ENCODE measurements around the gene TAAR1. TPM values are rescaled to one million over a fixed set of nuclear protein-coding genes. Genes with fewer than 3 reads are reported as not detected.

TAAR1 gene
- total and polyA plus RNA-seq, 10 of the 15 experiments (the other 5 are each of a cell fraction or from before 2014, with no cell fraction given): not detected

- TF ChIP-seq E2F4 (IDR thresholded peaks at IDR 0.05; ENCODE audit: low read depth, low read length) (no peak), HDAC2 (IDR thresholded peaks at IDR 0.05) (no peak), MYC (IDR thresholded peaks at IDR 0.05; ENCODE audit: insufficient read depth, insufficient read length, insufficient replicate concordance, low read length, severe bottlenecking) (no peak), GABPA (IDR thresholded peaks at IDR 0.05; ENCODE audit: low read depth) (no peak), POLR2A (IDR thresholded peaks at IDR 0.05; ENCODE audit: low read depth, low read length) (no peak), ELK1 (IDR thresholded peaks at IDR 0.05; ENCODE audit: low read depth, low read length) (no peak), ZNF622 (IDR thresholded peaks at IDR 0.05) (no peak), SMC3 (IDR thresholded peaks at IDR 0.05; ENCODE audit: borderline replicate concordance, low read length) (no peak)
These were observed 47.4 kb downstream of the TAAR1 start (continued) for GRCh38 chr6:132611616-132612015.

- in situ Hi-C loops (cut with MboI): no loop called here
- Histone ChIP-seq H3K79me2 (ENCODE audit: control insufficient read depth, insufficient read depth, low read length) (no peaks in the 10 kb centered on the region), H3K4me1 (ENCODE audit: control insufficient read depth, insufficient read depth, low read length) (no peaks in the 10 kb centered on the region), H3K36me3 (ENCODE audit: control insufficient read depth in 2 of 2, insufficient read depth in 2 of 2, low read length in 1 of 2) (no peaks in the 10 kb centered on the region), H3K4me2 (ENCODE audit: control insufficient read depth, insufficient read depth) (no peak overlapping the region), H3K27me3 (replicated peaks in 1 of 2; ENCODE audit: control insufficient read depth in 2 of 2, insufficient read depth in 2 of 2, low read length in 1 of 2) (no peaks in the 10 kb centered on the region), H3K9me3 (replicated peaks; ENCODE audit: control insufficient read depth, insufficient read depth, low read length) (no peaks in the 10 kb centered on the region), H4K20me1 (ENCODE audit: control insufficient read depth, insufficient read depth) (no peaks in the 10 kb centered on the region), H3K27ac (ENCODE audit: control insufficient read depth, insufficient read depth) (no peak overlapping the region), H3K9ac (ENCODE audit: control insufficient read depth, insufficient read depth, low read length) (no peak overlapping the region), H2AFZ (ENCODE audit: control insufficient read depth, low read depth, low read length) (no peak overlapping the region), H3K4me3 (no peak overlapping the region)
- DNase-seq (ENCODE audit: low read depth, low spot score): no peak
- no peak for FAIRE-seq
- ATAC-seq: peak; percentile 47; the same call in 2 of the 3 replicates
- CTCF ChIA-PET: no interaction called here
- intact Hi-C loops (cut with micrococcal nuclease; ENCODE audit: unreplicated experiment): no loop called here
- BruUV-seq (replicated peaks): no TSS peak
- WGBS (ENCODE audit: insufficient coverage, insufficient replicate concordance, low lambda C conversion rate, missing lambda C conversion rate): 58% methylated on average over 5 of the region's 5 CpGs
- SMC1A ChIA-PET (ENCODE audit: uncharacterized antibody, unreplicated experiment): no interaction called here
- POLR2A ChIA-PET: no interaction called here
- RAD21 ChIA-PET (ENCODE audit: unreplicated experiment): no interaction called here
- no peak for TF ChIP-seq USF2 (IDR thresholded peaks at IDR 0.05; ENCODE audit: borderline replicate concordance, low read depth, low read length)
- no peak for TF ChIP-seq CBFB (IDR thresholded peaks at IDR 0.05; ENCODE audit: low read depth)
- no peak for TF ChIP-seq BCLAF1 (IDR thresholded peaks at IDR 0.05)
- no peak for TF ChIP-seq FOS (IDR thresholded peaks at IDR 0.05; ENCODE audit: borderline replicate concordance, extremely low read depth, insufficient read length)
- TF ChIP-seq REST (IDR thresholded peaks at IDR 0.05; ENCODE audit: low read depth, low read length): no peak
These were observed 51.3 kb downstream of the TAAR1 start for GRCh38 chr6:132607544-132608233.
